Muscle layer of colon (tissue), 2 donors: Measurements from ENCODE around the gene ASF1B.
A peak's percentile ranks its signal among the peaks of the same experiment; 100 is the strongest.

Experiments used
- H3K27ac ChIP-seq: one replicate; pipeline ENCODE4 v1.7.0; 2013; ENCODE audit warnings: low read depth, mild to moderate bottlenecking, low read length, moderate library complexity
- H3K27me3 ChIP-seq, 2 donors: one replicate each; pipeline ENCODE4 v1.7.0; 2013; ENCODE audit warnings: low read length in 2 of 2, mild to moderate bottlenecking in 2 of 2; ENCODE audit not compliant: insufficient read depth in 2 of 2, control insufficient read depth in 1 of 2
- H3K36me3 ChIP-seq: one replicate; pipeline ENCODE4 v1.7.0; 2013; ENCODE audit warnings: mild to moderate bottlenecking, low read length; ENCODE audit not compliant: insufficient read depth
- H3K4me1 ChIP-seq: one replicate; pipeline ENCODE4 v1.7.0; 2013; ENCODE audit warnings: mild to moderate bottlenecking, low read length; ENCODE audit not compliant: insufficient read depth
- H3K4me3 ChIP-seq, 2 donors: one replicate each; pipeline ENCODE4 v1.7.0; 2013; ENCODE audit warnings: low read length in 2 of 2, low read depth in 1 of 2, mild to moderate bottlenecking in 1 of 2, moderate library complexity in 1 of 2
- H3K9ac ChIP-seq: one replicate; pipeline ENCODE4 v1.7.0; 2013; ENCODE audit warnings: low read length
- H3K9me3 ChIP-seq: one replicate; pipeline ENCODE4 v1.7.0; 2013; ENCODE audit warnings: mild to moderate bottlenecking, low read length
- donor health status: abdominal sarcoma.
- donor health status: Adenocarcinoma of cecum.

ASF1B gene

GRCh38 chr19:14113762-14114414 lies 22.5 kb downstream of the ASF1B start:
- Histone ChIP-seq H3K27me3 (no peaks in the 10 kb centered on the region), H3K4me3 (no peak overlapping the region), H3K27ac (peak overlapping the region; percentile 76), H3K4me1 (peaks cover 43% of the 10 kb centered on the region), H3K9ac (no peak overlapping the region), H3K9me3 (no peaks in the 10 kb centered on the region), H3K36me3 (no peaks in the 10 kb centered on the region)

DNA sequence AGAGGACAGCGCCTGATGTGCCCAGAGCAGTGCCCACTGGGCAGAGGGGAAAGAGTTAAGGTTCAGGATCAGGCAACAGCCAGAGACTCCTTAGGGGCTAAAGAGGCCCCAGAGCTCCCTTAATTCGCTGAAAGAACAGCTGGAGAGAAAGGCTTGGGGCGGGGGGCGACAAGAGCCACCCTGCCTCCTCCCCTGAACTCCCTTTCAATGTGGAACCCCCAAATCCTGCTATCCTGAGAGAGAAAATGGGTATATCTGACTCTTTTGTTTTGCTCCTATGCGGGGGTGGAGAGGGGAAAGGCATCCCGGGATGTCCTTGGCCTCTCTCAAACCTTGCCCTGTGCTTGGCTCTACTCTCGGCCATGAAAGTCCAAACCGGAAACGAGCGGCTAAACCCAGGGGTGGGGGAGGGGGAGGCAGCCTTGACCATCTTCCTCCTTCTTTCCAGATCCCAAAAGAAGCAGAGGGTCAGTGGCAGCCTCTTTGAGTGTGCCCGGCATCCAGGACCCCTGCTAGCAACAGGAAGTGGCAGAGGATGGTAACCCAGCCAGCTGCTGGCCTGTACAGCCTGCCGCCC lies 23.5 kb downstream of the ASF1B start:
- Histone ChIP-seq H3K4me3 (peak overlapping the region in 1 of 2 donors; percentile 47), H3K36me3 (no peaks in the 10 kb centered on the region), H3K4me1 (peaks cover 41% of the 10 kb centered on the region), H3K9ac (peak overlapping the region; percentile 51), H3K27me3 (no peaks in the 10 kb centered on the region), H3K9me3 (no peaks in the 10 kb centered on the region), H3K27ac (peak overlapping the region; percentile 76)

DNA sequence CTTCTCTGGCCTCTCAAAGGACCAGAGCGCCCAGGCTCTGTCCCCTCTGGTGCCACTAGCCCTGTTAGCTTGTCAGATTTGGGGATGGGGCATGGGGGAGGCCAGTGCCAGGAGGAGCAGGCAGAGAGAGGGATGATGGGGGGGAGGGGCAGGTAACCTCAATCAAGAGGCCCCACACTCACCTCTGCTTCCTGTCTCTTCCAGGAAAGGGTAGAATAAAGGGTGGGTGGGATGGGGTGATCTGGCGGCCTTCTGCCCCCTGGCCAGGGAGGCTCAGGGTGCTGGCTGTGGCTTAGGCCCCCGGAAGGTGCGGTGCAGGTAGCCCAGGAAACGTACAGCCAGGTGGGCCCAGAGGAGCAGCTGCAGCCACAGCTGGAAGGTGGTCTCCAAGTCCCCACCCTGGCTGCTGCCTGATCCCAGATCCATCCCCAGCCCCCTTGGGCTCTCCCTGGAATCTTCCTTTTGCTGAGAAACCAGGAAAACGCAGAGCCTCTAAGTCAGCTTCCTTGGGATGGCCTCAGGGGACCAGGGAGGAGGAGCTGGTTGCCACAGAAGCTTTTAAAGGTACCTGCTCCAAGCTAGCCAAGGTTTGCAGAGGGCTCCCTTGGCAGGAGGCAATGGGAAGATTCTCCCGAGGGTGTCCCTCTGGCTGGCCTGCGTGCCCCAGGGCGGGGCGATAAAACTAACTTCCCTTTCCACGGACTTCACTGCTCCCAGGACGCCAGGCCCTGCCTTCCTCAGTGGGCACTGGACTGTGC lies 24.2 kb downstream of the ASF1B start:
- Histone ChIP-seq H3K36me3 (no peaks in the 10 kb centered on the region), H3K4me3 (peak overlapping the region in 1 of 2 donors; percentile 47), H3K27me3 (no peaks in the 10 kb centered on the region), H3K9ac (peak overlapping the region; percentile 51), H3K9me3 (no peaks in the 10 kb centered on the region), H3K4me1 (peaks cover 48% of the 10 kb centered on the region), H3K27ac (peak overlapping the region; percentile 76)

DNA sequence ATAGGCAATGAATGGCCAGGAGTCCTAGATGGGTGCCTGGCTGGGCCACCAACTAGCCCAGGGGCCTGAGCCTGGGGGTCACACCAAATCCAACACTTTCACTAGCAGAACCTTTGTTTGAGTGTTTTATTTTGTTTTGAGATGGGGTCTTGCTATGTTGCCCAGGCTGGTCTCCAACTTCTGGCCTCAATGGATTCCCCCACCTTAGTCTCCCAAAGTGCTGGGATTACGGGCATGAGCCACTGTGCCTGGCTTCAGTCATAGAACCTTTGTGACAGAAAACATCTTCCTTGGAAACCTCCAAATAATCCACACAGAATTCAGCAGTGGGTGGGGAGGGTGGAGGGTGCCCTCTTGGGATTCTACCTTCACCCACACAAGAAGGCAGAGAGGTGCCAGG lies 24.9 kb downstream of the ASF1B start:
- H3K4me3 ChIP-seq, result no peak overlapping the region
- peaks cover 3% of the 10 kb centered on the region for H3K36me3 ChIP-seq
- H3K27ac ChIP-seq, result no peak overlapping the region
- no peaks in the 10 kb centered on the region for H3K9me3 ChIP-seq
- no peak overlapping the region for H3K9ac ChIP-seq
- H3K4me1 ChIP-seq, result peaks cover 45% of the 10 kb centered on the region
- no peaks in the 10 kb centered on the region for H3K27me3 ChIP-seq

DNA sequence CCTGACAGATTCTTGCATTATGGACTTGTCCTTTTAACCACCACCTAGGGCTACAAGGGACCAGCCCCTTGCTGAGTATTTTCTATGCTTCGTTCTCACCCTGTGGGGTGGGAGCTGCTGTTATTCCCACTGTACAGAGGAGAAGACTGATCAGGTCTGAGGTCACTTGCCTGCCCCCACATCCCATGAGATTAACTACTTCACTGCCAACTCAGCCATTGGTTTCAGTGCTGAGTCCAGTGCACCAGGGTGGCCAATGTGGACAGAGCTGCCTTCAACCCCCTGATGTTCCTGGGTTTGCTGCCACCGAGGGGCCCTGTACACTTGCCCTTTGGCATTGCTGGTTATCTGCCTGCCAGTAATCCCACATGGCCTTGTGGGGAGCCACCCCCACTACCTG lies 25.7 kb downstream of the ASF1B start:
- Histone ChIP-seq H3K27ac (no peak overlapping the region), H3K9ac (no peak overlapping the region)

GRCh38 chr19:14107581-14108461 lies 28.6 kb downstream of the ASF1B start:
- H3K36me3 ChIP-seq, result peaks cover 21% of the 10 kb centered on the region
- peak overlapping the region in 1 of 2 donors; percentile 21 for H3K4me3 ChIP-seq
- H3K4me1 ChIP-seq, result peaks cover 19% of the 10 kb centered on the region
- no peak overlapping the region for H3K9ac ChIP-seq
- no peaks in the 10 kb centered on the region for H3K9me3 ChIP-seq
- H3K27ac ChIP-seq, result peak overlapping the region; percentile 75
- no peaks in the 10 kb centered on the region for H3K27me3 ChIP-seq

More for the DNA sequence above, 25.7 kb downstream of the ASF1B start:
- peaks cover 11% of the 10 kb centered on the region for H3K36me3 ChIP-seq
- no peaks in the 10 kb centered on the region for H3K27me3 ChIP-seq
- H3K4me3 ChIP-seq, result no peak overlapping the region
- peaks cover 37% of the 10 kb centered on the region for H3K4me1 ChIP-seq
- no peaks in the 10 kb centered on the region for H3K9me3 ChIP-seq

- H3K4me1 ChIP-seq, result peaks cover 13% of the 10 kb centered on the region
- no peaks in the 10 kb centered on the region for H3K9me3 ChIP-seq
- H3K27ac ChIP-seq, result peak overlapping the region; percentile 75
- no peaks in the 10 kb centered on the region for H3K27me3 ChIP-seq
- no peak overlapping the region for H3K9ac ChIP-seq
- peaks cover 31% of the 10 kb centered on the region for H3K36me3 ChIP-seq
- no peak overlapping the region for H3K4me3 ChIP-seq
These were observed 29.5 kb downstream of the ASF1B start for GRCh38 chr19:14106840-14107239.

GRCh38 chr19:14105680-14106079 lies 30.7 kb downstream of the ASF1B start:
- Histone ChIP-seq H3K4me3 (no peak overlapping the region), H3K9ac (no peak overlapping the region), H3K9me3 (no peaks in the 10 kb centered on the region), H3K36me3 (peaks cover 36% of the 10 kb centered on the region), H3K27ac (no peak overlapping the region), H3K27me3 (no peaks in the 10 kb centered on the region), H3K4me1 (peaks cover 13% of the 10 kb centered on the region)

DNA sequence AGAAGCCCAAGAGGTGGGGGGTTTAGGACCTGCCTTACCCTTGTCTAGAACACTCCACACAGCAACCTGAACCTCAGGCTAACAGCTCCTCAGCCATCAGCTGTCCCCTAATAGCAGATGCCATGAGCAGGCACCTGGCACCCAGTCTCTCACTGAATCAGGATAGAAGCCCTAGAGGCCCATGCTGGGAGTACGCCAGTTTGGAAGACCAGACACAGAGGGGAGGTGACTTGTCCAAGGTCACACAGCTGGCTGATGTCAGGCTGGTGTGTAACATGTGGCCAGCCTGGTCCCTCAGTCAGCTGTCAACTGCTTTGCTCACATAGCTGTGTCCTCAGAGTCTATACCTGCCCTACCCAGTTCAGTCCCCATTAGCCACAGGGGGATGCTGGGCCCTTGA lies 33.1 kb downstream of the ASF1B start:
- H3K9me3 ChIP-seq, result no peaks in the 10 kb centered on the region
- H3K4me3 ChIP-seq, result no peak overlapping the region
- H3K27ac ChIP-seq, result no peak overlapping the region
- H3K9ac ChIP-seq, result no peak overlapping the region
- no peaks in the 10 kb centered on the region for H3K27me3 ChIP-seq
- peaks cover 42% of the 10 kb centered on the region for H3K36me3 ChIP-seq
- peaks cover 13% of the 10 kb centered on the region for H3K4me1 ChIP-seq

GRCh38 chr19:14102756-14103155 lies 33.6 kb downstream of the ASF1B start:
- no peak overlapping the region for H3K9ac ChIP-seq
- H3K27me3 ChIP-seq, result no peaks in the 10 kb centered on the region
- no peaks in the 10 kb centered on the region for H3K9me3 ChIP-seq
- no peak overlapping the region for H3K4me3 ChIP-seq
- H3K36me3 ChIP-seq, result peaks cover 46% of the 10 kb centered on the region
- no peak overlapping the region for H3K27ac ChIP-seq
- H3K4me1 ChIP-seq, result peaks cover 7% of the 10 kb centered on the region

DNA sequence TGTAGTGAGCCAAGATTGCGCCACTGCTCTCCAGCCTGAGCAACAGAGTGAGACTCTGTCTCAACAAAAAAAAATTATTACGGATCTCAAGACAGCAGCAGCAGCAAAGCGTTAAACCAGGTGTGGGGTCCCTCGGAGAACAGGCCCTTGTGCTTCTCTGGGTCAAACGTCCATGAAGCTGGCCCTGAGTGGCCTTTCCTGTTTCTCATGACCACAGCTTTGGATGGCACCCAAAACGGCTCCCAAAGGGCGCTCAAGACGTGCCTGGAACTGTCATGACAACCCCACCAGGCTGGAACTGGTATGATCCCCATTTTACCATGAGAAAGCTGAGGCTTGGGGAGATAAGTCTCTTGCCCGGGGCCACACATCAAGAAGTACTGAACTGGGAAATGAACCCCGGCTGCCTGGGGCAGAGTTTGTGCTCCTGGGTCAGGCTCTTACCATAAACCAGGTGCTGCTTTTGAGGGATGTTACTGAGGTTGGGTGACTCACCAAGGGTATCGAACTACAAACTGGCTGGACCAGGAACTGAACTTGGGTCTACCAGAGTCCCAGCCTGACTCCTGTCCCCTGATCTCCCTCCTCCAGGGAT lies 34.2 kb downstream of the ASF1B start:
- H3K9me3 ChIP-seq, result no peaks in the 10 kb centered on the region
- no peak overlapping the region for H3K27ac ChIP-seq
- H3K27me3 ChIP-seq, result no peaks in the 10 kb centered on the region
- no peak overlapping the region for H3K4me3 ChIP-seq
- H3K4me1 ChIP-seq, result peaks cover 2% of the 10 kb centered on the region
- no peak overlapping the region for H3K9ac ChIP-seq
- peaks cover 52% of the 10 kb centered on the region for H3K36me3 ChIP-seq
